ENCODE results near the gene DNAJA3. TPM values are rescaled to one million over a fixed set of nuclear protein-coding genes. Genes with fewer than 3 reads are reported as not detected.

DNAJA3 gene
- polyA plus RNA-seq, 3 donors = 21.6 to 35.5 (median 27.0) TPM

- no peak overlapping the region for H3K27ac ChIP-seq (ENCODE audit: low read depth, low read length)
- 90 to 92% (median 91%) methylated on average over 14 of the region's 14 CpGs for WGBS, 3 donors
Observed at GRCh38 chr16:4455081-4455480, 29.4 kb downstream of the DNAJA3 start.

GRCh38 chr16:4455951-4456350, 30.3 kb downstream of the DNAJA3 start:
- no peak overlapping the region for H3K27ac ChIP-seq (ENCODE audit: low read depth, low read length)
- 72 to 84% (median 83%) methylated on average over 9 to 10 of the region's 10 CpGs for WGBS, 3 donors

GRCh38 chr16:4460936-4461249, 35.2 kb downstream of the DNAJA3 start:
- no peak overlapping the region for H3K27ac ChIP-seq (ENCODE audit: low read depth, low read length)
- WGBS, 3 donors = 89 to 94% (median 90%) methylated on average over 5 of the region's 5 CpGs

- H3K27ac ChIP-seq (ENCODE audit: low read depth, low read length) = no peak overlapping the region
- 72 to 85% (median 83%) methylated on average over 27 of the region's 27 CpGs for WGBS, 3 donors
Observed at GRCh38 chr16:4461250-4462085, 35.8 kb downstream of the DNAJA3 start.

- 86 to 90% (median 87%) methylated on average over 22 of the region's 22 CpGs for WGBS, 3 donors
- H3K27ac ChIP-seq (ENCODE audit: low read depth, low read length) = no peak overlapping the region
Observed at GRCh38 chr16:4463522-4464163, 38.0 kb downstream of the DNAJA3 start.

GRCh38 chr16:4465977-4466779, 40.5 kb downstream of the DNAJA3 start:
- H3K27ac ChIP-seq (ENCODE audit: low read depth, low read length) = no peak overlapping the region
- 85 to 92% (median 88%) methylated on average over 32 of the region's 32 CpGs for WGBS, 3 donors

GRCh38 chr16:4467916-4468315, 42.2 kb downstream of the DNAJA3 start:
- 93 to 96% (median 95%) methylated on average over 16 of the region's 16 CpGs for WGBS, 3 donors
- no peak overlapping the region for H3K27ac ChIP-seq (ENCODE audit: low read depth, low read length)

- WGBS, 3 donors = 88 to 93% (median 89%) methylated on average over 10 of the region's 10 CpGs
- no peak overlapping the region for H3K27ac ChIP-seq (ENCODE audit: low read depth, low read length)
Observed at GRCh38 chr16:4468972-4469371, 43.3 kb downstream of the DNAJA3 start.

GRCh38 chr16:4471869-4472268, 46.2 kb downstream of the DNAJA3 start:
- no peak overlapping the region for H3K27ac ChIP-seq (ENCODE audit: low read depth, low read length)
- WGBS, 3 donors = 94 to 97% (median 96%) methylated on average over 5 of the region's 5 CpGs

GRCh38 chr16:4472880-4473279, 47.2 kb downstream of the DNAJA3 start:
- no peak overlapping the region for H3K27ac ChIP-seq (ENCODE audit: low read depth, low read length)

GRCh38 chr16:4474192-4474961, 48.7 kb downstream of the DNAJA3 start, which contains the start of gene NMRAL1:
Gene NMRAL1 (minus strand): TSS chr16:4474625. CDS start chr16:4474132, 493 bp downstream.
- WGBS, 3 donors = 2 to 3% (median 2%) methylated on average over 55 to 60 of the region's 60 CpGs
- no peak within 1 kb of the TSS for H3K27ac ChIP-seq (ENCODE audit: low read depth, low read length)

More at GRCh38 chr16:4472880-4473279, 47.2 kb downstream of the DNAJA3 start:
- WGBS, 3 donors = 68 to 77% (median 71%) methylated on average over 4 of the region's 4 CpGs

- no peak within 1 kb of the TSS for H3K27ac ChIP-seq (ENCODE audit: low read depth, low read length)
- 9 to 10% (median 9%) methylated on average over 58 to 70 of the region's 70 CpGs for WGBS, 3 donors
Observed at GRCh38 chr16:4475880-4476788, 50.5 kb downstream of the DNAJA3 start, which contains the start of gene HMOX2. Gene HMOX2 (plus strand): TSS chr16:4476398. CDS start chr16:4505525, 29,127 bp downstream.

GRCh38 chr16:4477966-4478365, 52.3 kb downstream of the DNAJA3 start:
- H3K27ac ChIP-seq (ENCODE audit: low read depth, low read length) = no peak overlapping the region
- 32 to 60% (median 37%) methylated on average over 2 of the region's 2 CpGs for WGBS, 3 donors

- H3K27ac ChIP-seq (ENCODE audit: low read depth, low read length) = no peak overlapping the region
- WGBS, 3 donors = 30 to 80% (median 71%) methylated on average over 2 of the region's 2 CpGs
Observed at GRCh38 chr16:4481526-4481925, 55.9 kb downstream of the DNAJA3 start.

GRCh38 chr16:4481963-4482362, 56.3 kb downstream of the DNAJA3 start:
- 86 to 91% (median 90%) methylated on average over 1 of the region's 1 CpG for WGBS, 3 donors

GRCh38 chr16:4486126-4486893, 60.6 kb downstream of the DNAJA3 start:
- H3K27ac ChIP-seq (ENCODE audit: low read depth, low read length) = peak overlapping the region; percentile 52
- 70 to 93% (median 81%) methylated on average over 3 of the region's 3 CpGs for WGBS, 3 donors

More at GRCh38 chr16:4481963-4482362, 56.3 kb downstream of the DNAJA3 start:
- H3K27ac ChIP-seq (ENCODE audit: low read depth, low read length) = no peak overlapping the region

All from adipose tissue (tissue), 3 donors.